Smooth muscle cell (in vitro differentiated cells): ENCODE measurements around the gene SGO2. TPM values are rescaled to one million over a fixed set of nuclear protein-coding genes. Genes with fewer than 3 reads are reported as not detected.

Experiments
- DNase-seq: peaks from one replicate; lab custom pipeline; 2025; ENCODE audit not compliant: unreplicated experiment; lab: John Stamatoyannopoulos, UW
- H2AFZ ChIP-seq: fragments of 200-600 bp; sonication (generic); 2 replicates; pipeline ENCODE4 v1.6.0; 2016; ENCODE audit warnings: antibody characterized with exemption, low read depth, mild to moderate bottlenecking
- H3F3A ChIP-seq: fragments of 200-600 bp; sonication (generic); 2 replicates; pipeline ENCODE4 v1.6.0; 2017; ENCODE audit warnings: antibody characterized with exemption, low read depth
- H3K27ac ChIP-seq: fragments of 200-600 bp; sonication (generic); 2 replicates; pipeline ENCODE4 v1.5.1; 2016; ENCODE audit warnings: low read depth, mild to moderate bottlenecking
- H3K27me3 ChIP-seq: fragments of 200-600 bp; sonication (generic); 2 replicates; pipeline ENCODE4 v1.6.1; 2016; ENCODE audit warnings: low read depth, mild to moderate bottlenecking
- H3K36me3 ChIP-seq: fragments of 200-600 bp; sonication (generic); 2 replicates; pipeline ENCODE4 v1.5.1; 2016; ENCODE audit warnings: low read depth
- H3K4me1 ChIP-seq: fragments of 200-600 bp; sonication (generic); 2 replicates; pipeline ENCODE4 v1.5.1; 2016; ENCODE audit warnings: low read depth
- H3K4me2 ChIP-seq: fragments of 200-600 bp; sonication (generic); 2 replicates; pipeline ENCODE4 v1.6.0; 2016; ENCODE audit warnings: mild to moderate bottlenecking
- H3K4me3 ChIP-seq: fragments of 200-600 bp; sonication (generic); 2 replicates; pipeline ENCODE4 v1.5.1; 2016; ENCODE audit warnings: mild to moderate bottlenecking
- H3K79me2 ChIP-seq: fragments of 200-600 bp; sonication (generic); 2 replicates; pipeline ENCODE4 v1.6.0; 2016; ENCODE audit warnings: low read depth, mild to moderate bottlenecking
- H3K9ac ChIP-seq: fragments of 200-600 bp; sonication (generic); 2 replicates; pipeline ENCODE4 v1.6.0; 2016; ENCODE audit warnings: low read depth
- H3K9me3 ChIP-seq: fragments of 200-600 bp; sonication (generic); replicated peaks from 2 replicates; pipeline ENCODE4 v1.5.1; 2016; ENCODE audit warnings: low read depth
- H4K20me1 ChIP-seq: fragments of 200-600 bp; sonication (generic); 2 replicates; pipeline ENCODE4 v1.6.0; 2016; ENCODE audit warnings: low read depth
- CTCF ChIP-seq: fragments of 200-600 bp; sonication (generic); IDR thresholded peaks from 2 replicates; pipeline ENCODE4 v1.5.1; 2017; ENCODE audit warnings: borderline replicate concordance, mild to moderate bottlenecking, antibody characterized with exemption; ENCODE audit not compliant: insufficient read depth, poor library complexity, severe bottlenecking
- WGBS: methylation state at CpG from one replicate; pipeline ENCODE4 v1.1.7; 2016; ENCODE audit warnings: low lambda C conversion rate; 5-methylcytosine and 5-hydroxymethylcytosine counted together
- polyA plus RNA-seq: library from polyadenylated mRNA; unstranded; fragments of >200 nt; fragmentation: Nextera tagmentation; extraction: Ambion mirVana; gene quantifications from 2 replicates; pipeline ENCODE4 v1.2.1, GENCODE V29; 2016
- total RNA-seq: library from RNA; depleted of rRNA; stranded (reverse); fragments of >200 nt; gene quantifications from 2 replicates; pipeline ENCODE4 v1.2.3, GENCODE V29; 2014

The SGO2 gene
- total and polyA plus RNA-seq, 2 experiments from 2014 or later: 7.5 to 8.7 TPM

- Histone ChIP-seq H3K27me3 (peaks cover 13% of the 10 kb centered on the region), H3K4me3 (peak overlapping the region; percentile 83), H3K9me3 (no peaks in the 10 kb centered on the region), H3K4me2 (peak overlapping the region; percentile 84), H3K27ac (no peak overlapping the region), H2AFZ (peak overlapping the region; percentile 94), H3K79me2 (peaks cover 23% of the 10 kb centered on the region), H4K20me1 (no peaks in the 10 kb centered on the region), H3K9ac (no peak overlapping the region), H3F3A (no peaks in the 10 kb centered on the region), H3K4me1 (no peaks in the 10 kb centered on the region), H3K36me3 (no peaks in the 10 kb centered on the region)
- 52% methylated on average over 7 of the region's 7 CpGs for WGBS
- no peak for TF ChIP-seq CTCF
- no peak for DNase-seq
Measured at GRCh38 chr2:200525551-200525881, 491 bp upstream of the SGO2 start.

- H3K4me3 ChIP-seq: no peak overlapping the region
- no peak overlapping the region for H3K27ac ChIP-seq
- no peaks in the 10 kb centered on the region for H3K4me1 ChIP-seq
- no peaks in the 10 kb centered on the region for H3K27me3 ChIP-seq
- WGBS: 96% methylated on average over 3 of the region's 3 CpGs
- no peak overlapping the region for H3K9ac ChIP-seq
- no peaks in the 10 kb centered on the region for H3F3A ChIP-seq
- no peaks in the 10 kb centered on the region for H4K20me1 ChIP-seq
- no peaks in the 10 kb centered on the region for H3K9me3 ChIP-seq
- peaks cover 29% of the 10 kb centered on the region for H3K79me2 ChIP-seq
- no peak overlapping the region for H2AFZ ChIP-seq
- H3K36me3 ChIP-seq: no peaks in the 10 kb centered on the region
- H3K4me2 ChIP-seq: no peak overlapping the region
- no peak for DNase-seq
- no peak for TF ChIP-seq CTCF
Measured at GRCh38 chr2:200528228-200528627, 2.2 kb downstream of the SGO2 start.

GRCh38 chr2:200533754-200534153 is 7.7 kb downstream of the SGO2 start:
- 89% methylated on average over 2 of the region's 2 CpGs for WGBS
- H2AFZ ChIP-seq: no peak overlapping the region
- no peak overlapping the region for H3K4me3 ChIP-seq
- H3K4me1 ChIP-seq: no peaks in the 10 kb centered on the region
- no peak overlapping the region for H3K27ac ChIP-seq
- no peaks in the 10 kb centered on the region for H4K20me1 ChIP-seq
- H3K4me2 ChIP-seq: no peak overlapping the region
- no peaks in the 10 kb centered on the region for H3F3A ChIP-seq
- no peak for DNase-seq
- H3K27me3 ChIP-seq: no peaks in the 10 kb centered on the region
- H3K36me3 ChIP-seq: no peaks in the 10 kb centered on the region
- peaks cover 13% of the 10 kb centered on the region for H3K79me2 ChIP-seq
- no peak for TF ChIP-seq CTCF
- no peaks in the 10 kb centered on the region for H3K9me3 ChIP-seq
- no peak overlapping the region for H3K9ac ChIP-seq

- Histone ChIP-seq H3K4me3 (no peak overlapping the region), H3K4me2 (no peak overlapping the region), H3K27ac (no peak overlapping the region), H4K20me1 (no peaks in the 10 kb centered on the region), H3K36me3 (no peaks in the 10 kb centered on the region), H2AFZ (no peak overlapping the region), H3K27me3 (no peaks in the 10 kb centered on the region), H3K4me1 (no peaks in the 10 kb centered on the region), H3K9ac (no peak overlapping the region), H3K79me2 (peaks cover 9% of the 10 kb centered on the region), H3F3A (no peaks in the 10 kb centered on the region), H3K9me3 (peaks cover 2% of the 10 kb centered on the region)
- DNase-seq: no peak
- no peak for TF ChIP-seq CTCF
Measured at GRCh38 chr2:200534572-200534971, 8.6 kb downstream of the SGO2 start.
